HG03139 (cell line): ENCODE data around the gene TAF10.

Experiments
- ATAC-seq: cut with Tn5 transposase; IDR thresholded peaks from one replicate; pipeline ENCODE4 v1.9.1; 2021; ENCODE audit not compliant: unreplicated experiment

Gene TAF10

GRCh38 chr11:6612213-6613041, at the start of gene TAF10:
Gene TAF10, minus strand, starts transcription at chr11:6612216. Its CDS starts 27 bp downstream, at chr11:6612189.
- peak; percentile 89 for ATAC-seq

GRCh38 chr11:6660712-6661111, 48.7 kb upstream of the TAF10 start:
- ATAC-seq: no peak

- ATAC-seq: no peak
Observed at GRCh38 chr11:6658647-6659046, 46.6 kb upstream of the TAF10 start.

- no peak for ATAC-seq
Observed at GRCh38 chr11:6657346-6657745, 45.3 kb upstream of the TAF10 start.

GRCh38 chr11:6656936-6657335, 44.9 kb upstream of the TAF10 start:
- no peak for ATAC-seq

- ATAC-seq: no peak
Observed at GRCh38 chr11:6656584-6656915, 44.5 kb upstream of the TAF10 start.

- no peak for ATAC-seq
Observed at GRCh38 chr11:6655790-6656583, 44.0 kb upstream of the TAF10 start, which contains the start of gene DCHS1. Gene DCHS1, minus strand, starts transcription at chr11:6655809. Its CDS starts 14,196 bp downstream, at chr11:6641613.

- ATAC-seq: no peak
Observed at GRCh38 chr11:6655020-6655789, 43.2 kb upstream of the TAF10 start.

- ATAC-seq: no peak
Observed at GRCh38 chr11:6654281-6655019, 42.4 kb upstream of the TAF10 start.

- ATAC-seq: no peak
Observed at GRCh38 chr11:6653656-6654055, 41.6 kb upstream of the TAF10 start.

- ATAC-seq: no peak
Observed at GRCh38 chr11:6653097-6653496, 41.1 kb upstream of the TAF10 start.

- no peak for ATAC-seq
Observed at GRCh38 chr11:6652182-6652581, 40.2 kb upstream of the TAF10 start.

- ATAC-seq: no peak
Observed at GRCh38 chr11:6650980-6651379, 39.0 kb upstream of the TAF10 start.

- ATAC-seq: no peak
Observed at GRCh38 chr11:6650104-6650503, 38.1 kb upstream of the TAF10 start.

GRCh38 chr11:6648501-6648900, 36.5 kb upstream of the TAF10 start:
- no peak for ATAC-seq

- ATAC-seq: no peak
Observed at GRCh38 chr11:6647836-6648235, 35.8 kb upstream of the TAF10 start.

GRCh38 chr11:6646918-6647679, 35.1 kb upstream of the TAF10 start:
- peak; percentile 94 for ATAC-seq

- ATAC-seq: no peak
Observed at GRCh38 chr11:6646576-6646917, 34.5 kb upstream of the TAF10 start.

- ATAC-seq: no peak
Observed at GRCh38 chr11:6646071-6646470, 34.1 kb upstream of the TAF10 start.

GRCh38 chr11:6642957-6643356, 30.9 kb upstream of the TAF10 start:
- no peak for ATAC-seq
